ENCODE data around the gene PURB. TPM values are rescaled to one million over a fixed set of nuclear protein-coding genes. Genes with fewer than 3 reads are reported as not detected.

The PURB gene
- total and polyA plus RNA-seq, 2 of the 4 experiments (the other 2 are of a cell fraction), result 6.3 to 8.8 TPM

DNA sequence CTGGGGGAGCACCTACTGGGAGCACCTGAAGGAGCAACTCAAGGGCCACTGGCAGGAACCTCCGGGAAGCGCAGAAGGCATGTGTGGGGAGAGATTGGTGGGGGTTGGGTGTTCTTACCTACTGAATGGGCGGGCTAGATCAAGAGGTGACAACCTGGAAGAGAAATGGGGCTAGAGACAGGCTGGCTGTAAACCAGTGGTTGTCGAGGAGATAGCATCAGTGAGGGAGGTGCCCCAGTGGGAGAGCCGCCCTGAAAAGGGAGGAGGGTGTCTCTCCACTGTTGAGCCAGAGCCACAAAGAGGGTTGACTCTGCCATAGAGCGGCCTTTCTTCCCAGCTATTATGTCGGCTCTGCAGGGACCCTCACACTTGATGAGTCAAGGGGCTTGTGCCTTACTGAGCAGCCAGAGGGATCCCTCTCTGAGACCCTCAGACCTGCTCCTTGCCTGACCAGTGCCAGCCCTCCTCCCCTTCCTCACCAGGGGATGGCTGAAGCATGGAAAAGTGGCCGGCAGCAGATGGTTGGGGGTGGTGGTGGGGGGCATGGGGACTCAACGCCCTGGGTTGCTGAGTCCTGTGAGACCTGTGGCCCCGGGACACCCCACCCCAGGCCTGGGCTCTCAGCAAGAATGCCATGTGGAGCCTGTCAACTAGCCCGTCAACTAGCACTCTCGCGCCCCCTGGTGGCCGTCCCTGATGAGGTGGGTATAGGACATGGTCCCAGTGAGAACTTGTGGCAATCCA lies 36.4 kb upstream of the PURB start:
- Histone ChIP-seq H2BK5ac (ENCODE audit: low read depth, low read length, poor library complexity, severe bottlenecking) (no peak overlapping the region), H2AFZ (replicated peaks; ENCODE audit: low read length, poor library complexity) (peak overlapping the region; percentile 85), H4K5ac (ENCODE audit: low read depth, low read length) (no peak overlapping the region), H3K18ac (ENCODE audit: low read depth, low read length) (no peak overlapping the region), H2AK5ac (ENCODE audit: low read depth, low read length) (no peak overlapping the region), H3K79me1 (ENCODE audit: low read depth in 1 of 2, low read length in 2 of 2) (no peaks in the 10 kb centered on the region), H3K27me3 (ENCODE audit: control insufficient read depth, insufficient read depth, low read length) (peaks cover under 1% of the 10 kb centered on the region), H3K27ac (ENCODE audit: insufficient read depth, low read length) (no peak overlapping the region), H3K4me2 (ENCODE audit: low read depth, low read length) (no peak overlapping the region), H2BK20ac (ENCODE audit: low read depth, low read length) (no peak overlapping the region), H2BK15ac (ENCODE audit: low read depth, low read length) (no peak overlapping the region), H3K4me1 (ENCODE audit: control insufficient read depth, insufficient read depth, low read length) (no peaks in the 10 kb centered on the region), H3K4ac (ENCODE audit: low read depth, low read length) (no peak overlapping the region), H2BK120ac (ENCODE audit: low read depth, low read length) (no peak overlapping the region), H3K9ac (ENCODE audit: low read depth, low read length) (no peak overlapping the region), H4K8ac (ENCODE audit: low read depth in 2 of 2, low read length in 2 of 2) (no peak overlapping the region), H3K4me3 (ENCODE audit: insufficient read depth, low read depth, low read length) (no peak overlapping the region), H3K36me3 (ENCODE audit: control insufficient read depth, insufficient read depth, low read length) (no peaks in the 10 kb centered on the region), H3K9me1 (ENCODE audit: insufficient read depth, low read length) (peaks cover 2% of the 10 kb centered on the region; the same call in 1 of the 2 replicates), H3K56ac (ENCODE audit: extremely low read depth, insufficient read depth, low read length) (no peak overlapping the region), H3K9me3 (ENCODE audit: control insufficient read depth, insufficient read depth, low read length) (no peaks in the 10 kb centered on the region), H3K14ac (replicated peaks; ENCODE audit: low read depth, low read length) (no peak overlapping the region), H2AK9ac (replicated peaks; ENCODE audit: low read depth, low read length, poor library complexity) (peak overlapping the region; percentile 81), H3K23ac (ENCODE audit: low read depth, low read length) (no peak overlapping the region), H4K91ac (ENCODE audit: insufficient read depth, low read depth, low read length) (no peak overlapping the region), H4K20me1 (ENCODE audit: insufficient read depth, low read length) (no peaks in the 10 kb centered on the region)
- no TSS peak for BruUV-seq (replicated peaks)
- CTCF ChIA-PET, result interaction anchor here (0.8 to 1.4 kb wide), 2 partner anchors 14 to 39 kb away, joined by 3 read pairs; no protein-coding TSS in a partner anchor
- POLR2A ChIA-PET (ENCODE audit: unreplicated experiment), result no interaction called here
- in situ Hi-C loops (cut with MboI; ENCODE audit: low sequenced_read_pairs), result loop anchor here (5.0 kb wide), 2 partner anchors 64 to 334 kb away; no protein-coding TSS in a partner anchor
- ATAC-seq (ENCODE audit: low read depth) (peak; percentile 98), DNase-seq (peak; percentile 57)
- TF ChIP-seq, protein P1, sequence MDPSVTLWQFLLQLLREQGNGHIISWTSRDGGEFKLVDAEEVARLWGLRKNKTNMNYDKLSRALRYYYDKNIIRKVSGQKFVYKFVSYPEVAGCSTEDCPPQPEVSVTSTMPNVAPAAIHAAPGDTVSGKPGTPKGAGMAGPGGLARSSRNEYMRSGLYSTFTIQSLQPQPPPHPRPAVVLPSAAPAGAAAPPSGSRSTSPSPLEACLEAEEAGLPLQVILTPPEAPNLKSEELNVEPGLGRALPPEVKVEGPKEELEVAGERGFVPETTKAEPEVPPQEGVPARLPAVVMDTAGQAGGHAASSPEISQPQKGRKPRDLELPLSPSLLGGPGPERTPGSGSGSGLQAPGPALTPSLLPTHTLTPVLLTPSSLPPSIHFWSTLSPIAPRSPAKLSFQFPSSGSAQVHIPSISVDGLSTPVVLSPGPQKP (IDR thresholded peaks at IDR 0.05; ENCODE audit: borderline replicate concordance, low read depth, low read length), result no peak
- peak; percentile 90 for TF ChIP-seq RAD21 (IDR thresholded peaks at IDR 0.05; ENCODE audit: low read length)
- 0 out of 2 replicates have a peak, but pooled peaks have one; percentile 31 for TF ChIP-seq POLR2A (IDR thresholded peaks at IDR 0.05; ENCODE audit: low read depth, low read length)
- no peak for TF ChIP-seq BHLHE40 (IDR thresholded peaks at IDR 0.05; ENCODE audit: low read depth, low read length)
- no peak for TF ChIP-seq MAZ (IDR thresholded peaks at IDR 0.05; ENCODE audit: borderline replicate concordance, low read depth, low read length)
- TF ChIP-seq FOS (IDR thresholded peaks at IDR 0.05; ENCODE audit: low read depth, low read length), result no peak
- TF ChIP-seq, protein P2, sequence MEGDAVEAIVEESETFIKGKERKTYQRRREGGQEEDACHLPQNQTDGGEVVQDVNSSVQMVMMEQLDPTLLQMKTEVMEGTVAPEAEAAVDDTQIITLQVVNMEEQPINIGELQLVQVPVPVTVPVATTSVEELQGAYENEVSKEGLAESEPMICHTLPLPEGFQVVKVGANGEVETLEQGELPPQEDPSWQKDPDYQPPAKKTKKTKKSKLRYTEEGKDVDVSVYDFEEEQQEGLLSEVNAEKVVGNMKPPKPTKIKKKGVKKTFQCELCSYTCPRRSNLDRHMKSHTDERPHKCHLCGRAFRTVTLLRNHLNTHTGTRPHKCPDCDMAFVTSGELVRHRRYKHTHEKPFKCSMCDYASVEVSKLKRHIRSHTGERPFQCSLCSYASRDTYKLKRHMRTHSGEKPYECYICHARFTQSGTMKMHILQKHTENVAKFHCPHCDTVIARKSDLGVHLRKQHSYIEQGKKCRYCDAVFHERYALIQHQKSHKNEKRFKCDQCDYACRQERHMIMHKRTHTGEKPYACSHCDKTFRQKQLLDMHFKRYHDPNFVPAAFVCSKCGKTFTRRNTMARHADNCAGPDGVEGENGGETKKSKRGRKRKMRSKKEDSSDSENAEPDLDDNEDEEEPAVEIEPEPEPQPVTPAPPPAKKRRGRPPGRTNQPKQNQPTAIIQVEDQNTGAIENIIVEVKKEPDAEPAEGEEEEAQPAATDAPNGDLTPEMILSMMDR (conservative IDR thresholded peaks at IDR 0.05; ENCODE audit: low read depth, low read length), result peak; percentile 84
- no peak for TF ChIP-seq RCOR1 (IDR thresholded peaks at IDR 0.05; ENCODE audit: insufficient replicate concordance, low read length)
- peak; percentile 75; the same call in 1 of the 2 replicates for TF ChIP-seq MXI1 (IDR thresholded peaks at IDR 0.05; ENCODE audit: borderline replicate concordance, low read depth, low read length)
- TF ChIP-seq NFE2L2 (IDR thresholded peaks at IDR 0.05; ENCODE audit: low read depth, low read length), result no peak
- no peak for TF ChIP-seq CEBPB (IDR thresholded peaks at IDR 0.05; ENCODE audit: low read depth, low read length)
- TF ChIP-seq SMC3 (IDR thresholded peaks at IDR 0.05; ENCODE audit: low read depth, low read length), result peak; percentile 95
- no peak for TF ChIP-seq RFX5 (IDR thresholded peaks at IDR 0.05; ENCODE audit: low read depth, low read length)
- TF ChIP-seq, protein P3, sequence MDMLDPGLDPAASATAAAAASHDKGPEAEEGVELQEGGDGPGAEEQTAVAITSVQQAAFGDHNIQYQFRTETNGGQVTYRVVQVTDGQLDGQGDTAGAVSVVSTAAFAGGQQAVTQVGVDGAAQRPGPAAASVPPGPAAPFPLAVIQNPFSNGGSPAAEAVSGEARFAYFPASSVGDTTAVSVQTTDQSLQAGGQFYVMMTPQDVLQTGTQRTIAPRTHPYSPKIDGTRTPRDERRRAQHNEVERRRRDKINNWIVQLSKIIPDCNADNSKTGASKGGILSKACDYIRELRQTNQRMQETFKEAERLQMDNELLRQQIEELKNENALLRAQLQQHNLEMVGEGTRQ (IDR thresholded peaks at IDR 0.05; ENCODE audit: low read depth, low read length), result no peak
- intact Hi-C loops (cut with micrococcal nuclease), result loop anchor here (1.0 to 5.0 kb wide), 4 partner anchors 64 to 333 kb away; partner anchors contain the start of genes H2AZ2 and PPIA
- 95% methylated on average over 2 of the region's 14 CpGs; no CpG with 5 or more reads in 1 of the 2 experiments for WGBS, 2 experiments (ENCODE audit: extremely low coverage in 2 of 2, insufficient read length in 1 of 2)
- dilution Hi-C loops (cut with HindIII; ENCODE audit: low sequenced_read_pairs, unreplicated experiment), result no loop called here
